Endothelial cell of umbilical vein (primary cell): ENCODE data around the gene GFPT2. TPM values are rescaled to one million over a fixed set of nuclear protein-coding genes. Genes with fewer than 3 reads are reported as not detected.

Experiments used
- BruUV-seq: library from RNA; stranded (reverse); fragments of 400-500 nt; replicated peaks from 2 replicates; lab custom pipeline; 2021; lab: Mats Ljungman, UMichigan
- CTCF ChIA-PET: fragments of 300-600, 350-600 bp; sonication (Branson Sonifier 250); formaldehyde crosslinking; loops from one replicate; lab custom pipeline; 2021; ENCODE audit warnings: antibody characterized with exemption, inconsistent platforms; lab: Charles Lee
- POLR2A ChIA-PET: fragments of 300-600, 350-600 bp; sonication (Branson Sonifier 250); formaldehyde crosslinking; loops from one replicate; lab custom pipeline; 2021; ENCODE audit warnings: antibody characterized with exemption, inconsistent platforms; lab: Charles Lee
- DNase-seq: peaks from one replicate; pipeline ENCODE4 v3.0.0-alpha.2; 2011; ENCODE audit warnings: low read depth, low spot score
- FAIRE-seq: peaks from 2 replicates; lab custom pipeline; 2011; peaks lifted over from hg19 to GRCh38; lab: Jason Lieb, UNC
- H2AFZ ChIP-seq: 2 replicates; pipeline ENCODE4 v1.6.0; 2012; ENCODE audit warnings: low read depth, low read length, control low read depth, inconsistent platforms
- H3K27ac ChIP-seq: 2 replicates; pipeline ENCODE4 v1.5.1; 2011; ENCODE audit warnings: low read depth, mild to moderate bottlenecking, control low read depth, low read length, moderate library complexity; ENCODE audit not compliant: insufficient read depth
- H3K27me3 ChIP-seq, 2 experiments: 2 replicates each; pipeline versions ENCODE4 v1.6.0 to v1.6.1; 2011; ENCODE audit warnings: low read length in 2 of 2, mixed read lengths in 1 of 2; ENCODE audit not compliant: control insufficient read depth in 2 of 2, insufficient read depth in 2 of 2
- H3K36me3 ChIP-seq, 2 experiments: 2 replicates in 1 of 2; 3 replicates in 1 of 2; pipeline ENCODE4 v1.5.1; 2011; ENCODE audit warnings: low read length in 2 of 2, mild to moderate bottlenecking in 1 of 2, moderate library complexity in 1 of 2; ENCODE audit not compliant: control insufficient read depth in 2 of 2, insufficient read depth in 2 of 2; ENCODE audit errors: extremely low read depth in 1 of 2
- H3K4me1 ChIP-seq: 3 replicates; pipeline ENCODE4 v1.5.1; 2011; ENCODE audit warnings: mild to moderate bottlenecking, low read length; ENCODE audit not compliant: control insufficient read depth, insufficient read depth; ENCODE audit errors: extremely low read depth
- H3K4me2 ChIP-seq: 2 replicates; pipeline ENCODE4 v1.6.1; 2011; ENCODE audit warnings: low read length, control low read depth, mixed read lengths; ENCODE audit not compliant: insufficient read depth
- H3K4me3 ChIP-seq, 3 experiments: fragments of 200-600 bp in 1 of 3; sonication (generic), shearing (Covaris generic) in 1 of 3; replicated peaks in 1 of 3; 2 replicates each; pipeline ENCODE4 v1.5.1; 2011 to 2016; ENCODE audit warnings: control low read depth in 3 of 3, low read length in 3 of 3, mild to moderate bottlenecking in 2 of 3, inconsistent platforms in 1 of 3, low read depth in 1 of 3, moderate library complexity in 1 of 3; ENCODE audit not compliant: insufficient read depth in 1 of 3
- H3K79me2 ChIP-seq: 2 replicates; pipeline ENCODE4 v1.6.0; 2012; ENCODE audit warnings: low read length, inconsistent platforms; ENCODE audit not compliant: control insufficient read depth, insufficient read depth
- H3K9ac ChIP-seq: replicated peaks from 2 replicates; pipeline ENCODE3; 2011; ENCODE audit warnings: low read length, control low read depth; ENCODE audit not compliant: insufficient read depth; ENCODE audit errors: extremely low read depth
- H3K9me1 ChIP-seq: replicated peaks from 3 replicates; pipeline ENCODE4 v1.6.0; 2011; ENCODE audit warnings: mild to moderate bottlenecking, low read length; ENCODE audit not compliant: control insufficient read depth, insufficient read depth; ENCODE audit errors: extremely low read depth
- H3K9me3 ChIP-seq: replicated peaks from 2 replicates; pipeline ENCODE4 v1.5.1; 2012; ENCODE audit warnings: low read length, inconsistent platforms; ENCODE audit not compliant: control insufficient read depth, insufficient read depth
- H4K20me1 ChIP-seq: replicated peaks from 2 replicates; pipeline ENCODE3; 2011; ENCODE audit warnings: mild to moderate bottlenecking, low read length; ENCODE audit not compliant: control insufficient read depth, insufficient read depth; ENCODE audit errors: extremely low read depth
- EZH2 ChIP-seq: IDR thresholded peaks from 2 replicates; pipeline ENCODE4 v1.6.1; 2012; ENCODE audit warnings: borderline replicate concordance, low read depth, mild to moderate bottlenecking, moderate library complexity, low read length, inconsistent platforms; ENCODE audit not compliant: severe bottlenecking
- FOS ChIP-seq: IDR thresholded peaks from 2 replicates; pipeline ENCODE4 v1.6.1; 2011; ENCODE audit warnings: mild to moderate bottlenecking, low read length, moderate library complexity, borderline replicate concordance; ENCODE audit not compliant: insufficient read depth
- GATA2 ChIP-seq: IDR thresholded peaks from 2 replicates; pipeline ENCODE4 v1.7.0; 2011; ENCODE audit warnings: low read depth, mild to moderate bottlenecking, moderate library complexity, mixed read lengths, low read length; ENCODE audit not compliant: insufficient read length, insufficient read depth
- JUN ChIP-seq: IDR thresholded peaks from 2 replicates; pipeline ENCODE4 v1.6.1; 2011; ENCODE audit warnings: borderline replicate concordance, low read depth; ENCODE audit not compliant: insufficient read length, insufficient read depth
- MAX ChIP-seq: IDR thresholded peaks from 2 replicates; pipeline ENCODE4 v1.6.1; 2011; ENCODE audit not compliant: insufficient read depth, insufficient read length
- MYC ChIP-seq: IDR thresholded peaks from one replicate; pipeline ENCODE4 v1.6.1; 2011; ENCODE audit warnings: mild to moderate bottlenecking, low read depth, low read length
- POLR2A ChIP-seq: IDR thresholded peaks from 2 replicates; pipeline ENCODE4 v1.6.1; 2012; ENCODE audit warnings: low read depth, mild to moderate bottlenecking, control low read depth, low read length
- POLR2AphosphoS5 ChIP-seq: IDR thresholded peaks from 2 replicates; pipeline ENCODE4 v1.6.1; 2012; ENCODE audit warnings: low read depth, mild to moderate bottlenecking, control low read depth, low read length, moderate library complexity; ENCODE audit not compliant: insufficient read depth
- dilution Hi-C: fragments of 300-500 bp; cut with MboI; formaldehyde crosslinking; loops from one replicate; pipeline ENCODE4 v1.15.0; 2019; ENCODE audit warnings: low sequenced_read_pairs; ENCODE audit not compliant: extremely low pct_ligation_motif_present
- intact Hi-C: fragments of 100-400 bp; cut with micrococcal nuclease; formaldehyde crosslinking; loops from one replicate; pipeline ENCODE4 v1.10.0; 2022
- polyA plus RNA-seq, 4 experiments: library from polyadenylated mRNA; depleted of rRNA in 3 of 4; stranded (reverse) in 3 of 4; unstranded in 1 of 4; fragments of >200 nt; gene quantifications; 2 replicates each; pipeline versions ENCODE4 v1.2.1 to v1.2.3, GENCODE V29; 2011 to 2012; ENCODE audit warnings: missing spikeins in 1 of 4
- total RNA-seq: library from RNA; stranded (reverse); gene quantifications from 2 replicates; pipeline ENCODE4 v1.2.3, GENCODE V29; 2021
- TF ChIP-seq, protein P1 (sequence below), 2 donors: IDR thresholded peaks; 1 replicate in 1 of 2; 2 replicates in 1 of 2; pipeline ENCODE4 v1.5.1; 2011; ENCODE audit warnings: low read length in 2 of 2, mild to moderate bottlenecking in 2 of 2, moderate library complexity in 2 of 2, control low read depth in 1 of 2, inconsistent platforms in 1 of 2, low read depth in 1 of 2; ENCODE audit not compliant: insufficient read depth in 1 of 2; ENCODE audit errors: extremely low read depth in 1 of 2

The GFPT2 gene
- total and polyA plus RNA-seq, 2 donors (not counting 3 experiments of a cell fraction or from before 2014, with no cell fraction given): 4.3 to 4.5 TPM

DNA sequence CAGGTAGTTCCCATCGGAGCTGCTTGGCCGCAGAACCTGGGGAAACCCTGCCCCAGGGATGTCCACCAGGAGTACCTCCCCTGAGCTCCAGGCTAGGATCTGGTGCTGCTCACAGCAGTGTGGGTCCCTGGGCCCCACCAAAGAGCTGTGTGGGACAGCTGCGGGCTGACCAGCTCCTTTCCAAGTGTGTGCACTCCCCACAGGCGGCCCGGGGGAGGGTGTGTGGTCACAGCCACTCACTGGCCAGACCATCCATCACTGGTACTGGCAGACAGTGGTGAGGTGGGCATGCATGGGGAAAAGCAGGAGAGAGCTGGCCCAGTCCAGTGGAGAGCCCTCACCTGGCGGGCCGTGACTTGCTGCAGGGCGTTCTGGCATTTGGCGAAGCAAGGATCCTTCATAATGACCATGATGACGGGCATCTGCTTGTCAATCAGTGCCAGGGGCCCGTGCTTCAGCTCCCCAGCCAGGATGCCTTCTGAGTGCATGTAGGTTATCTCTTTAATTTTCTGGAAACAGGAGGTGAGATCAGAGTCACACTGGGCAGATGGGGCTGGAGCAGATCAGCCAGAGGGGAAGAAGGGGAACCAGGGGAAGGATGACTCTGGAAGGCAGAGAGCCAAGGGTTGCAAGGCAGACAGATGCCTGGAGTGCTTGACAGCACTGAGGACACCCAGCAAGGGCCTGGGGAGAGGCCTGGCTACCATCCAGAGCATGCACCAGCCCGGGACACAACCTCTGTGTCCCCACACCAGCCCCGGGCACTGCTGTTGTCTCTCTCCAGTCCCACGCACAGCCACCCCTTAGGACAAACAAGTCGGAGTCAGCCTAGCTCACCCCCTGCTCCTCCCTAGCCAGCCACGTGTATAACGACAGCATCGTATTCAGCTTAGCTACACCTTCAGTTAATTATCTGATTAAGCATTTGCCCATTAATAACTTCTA, 48.4 kb downstream of the GFPT2 start:
- H3K4me3 ChIP-seq: no peak overlapping the region
- no peaks in the 10 kb centered on the region for H3K4me1 ChIP-seq
- no peak overlapping the region for H2AFZ ChIP-seq
- no peaks in the 10 kb centered on the region for H3K27me3 ChIP-seq
- ChIA-PET CTCF (interaction anchor here (1.0 to 4.1 kb wide), 4 partner anchors 10 to 24 kb away, joined by 3 to 21 read pairs (median 6); no protein-coding TSS in a partner anchor), POLR2A (no interaction called here)
- H3K9me3 ChIP-seq: no peaks in the 10 kb centered on the region
- TF ChIP-seq GATA2: no peak
- TF ChIP-seq MAX: no peak
- TF ChIP-seq FOS: no peak
- TF ChIP-seq JUN: no peak
- no peak for TF ChIP-seq POLR2AphosphoS5
- TF ChIP-seq, protein P1, sequence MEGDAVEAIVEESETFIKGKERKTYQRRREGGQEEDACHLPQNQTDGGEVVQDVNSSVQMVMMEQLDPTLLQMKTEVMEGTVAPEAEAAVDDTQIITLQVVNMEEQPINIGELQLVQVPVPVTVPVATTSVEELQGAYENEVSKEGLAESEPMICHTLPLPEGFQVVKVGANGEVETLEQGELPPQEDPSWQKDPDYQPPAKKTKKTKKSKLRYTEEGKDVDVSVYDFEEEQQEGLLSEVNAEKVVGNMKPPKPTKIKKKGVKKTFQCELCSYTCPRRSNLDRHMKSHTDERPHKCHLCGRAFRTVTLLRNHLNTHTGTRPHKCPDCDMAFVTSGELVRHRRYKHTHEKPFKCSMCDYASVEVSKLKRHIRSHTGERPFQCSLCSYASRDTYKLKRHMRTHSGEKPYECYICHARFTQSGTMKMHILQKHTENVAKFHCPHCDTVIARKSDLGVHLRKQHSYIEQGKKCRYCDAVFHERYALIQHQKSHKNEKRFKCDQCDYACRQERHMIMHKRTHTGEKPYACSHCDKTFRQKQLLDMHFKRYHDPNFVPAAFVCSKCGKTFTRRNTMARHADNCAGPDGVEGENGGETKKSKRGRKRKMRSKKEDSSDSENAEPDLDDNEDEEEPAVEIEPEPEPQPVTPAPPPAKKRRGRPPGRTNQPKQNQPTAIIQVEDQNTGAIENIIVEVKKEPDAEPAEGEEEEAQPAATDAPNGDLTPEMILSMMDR (IDR thresholded peaks at IDR 0.05; ENCODE audit: extremely low read depth in 1 of 2, insufficient read depth in 1 of 2, low read depth in 1 of 2, low read length in 2 of 2): no peak
- TF ChIP-seq EZH2: no peak
- no peak for TF ChIP-seq MYC
- no peak for TF ChIP-seq POLR2A
- H3K4me2 ChIP-seq: no peak overlapping the region
- BruUV-seq: no TSS peak
- FAIRE-seq (no peak), DNase-seq (no peak)
- H3K27ac ChIP-seq: no peak overlapping the region
- no peaks in the 10 kb centered on the region for H4K20me1 ChIP-seq
- intact Hi-C loops (no loop called here), dilution Hi-C loops (no loop called here)
- H3K36me3 ChIP-seq: no peaks in the 10 kb centered on the region
- H3K79me2 ChIP-seq: no peaks in the 10 kb centered on the region
- no peak overlapping the region for H3K9ac ChIP-seq
- H3K9me1 ChIP-seq: no peaks in the 10 kb centered on the region
